VCaP (cell line): ENCODE measurements around the gene ODC1.
A peak's percentile ranks its signal among the peaks of the same experiment; 100 is the strongest.

ENCODE experiments used
- H3K27ac ChIP-seq: fragments of 450-650 bp; 2 replicates; pipeline ENCODE4 v1.5.1; 2017
- CTCF ChIP-seq: fragments of 450-650 bp; conservative IDR thresholded peaks from 2 replicates; pipeline ENCODE4 v1.5.1; 2017; ENCODE audit warnings: mild to moderate bottlenecking, moderate library complexity

ODC1 gene

DNA sequence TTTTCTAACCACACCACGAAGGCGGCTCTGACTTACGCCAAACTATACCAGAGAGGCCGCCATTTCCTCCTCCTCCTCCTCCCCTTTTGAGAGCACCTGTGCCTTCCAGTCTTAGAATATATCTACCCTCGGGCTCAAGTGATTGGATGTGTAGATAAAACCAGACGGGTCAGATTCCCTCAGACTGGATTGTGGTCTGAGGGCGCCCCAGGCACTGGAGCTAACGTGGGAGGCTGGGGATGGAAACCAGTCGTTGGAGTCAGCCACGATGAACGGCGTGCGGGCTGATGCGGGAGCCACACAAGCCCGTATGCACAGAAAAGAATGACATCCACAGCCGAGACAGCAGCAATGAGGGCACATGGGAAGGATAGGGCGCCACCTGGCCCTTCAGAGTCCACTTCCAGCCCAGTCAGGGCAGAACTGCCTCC lies 12.3 kb upstream of the ODC1 start:
- no peak overlapping the region for H3K27ac ChIP-seq

GRCh38 chr2:10457846-10458598 lies 9.9 kb upstream of the ODC1 start:
- peak overlapping the region; percentile 82 for H3K27ac ChIP-seq
- no peak for TF ChIP-seq CTCF

More for the DNA sequence above, 12.3 kb upstream of the ODC1 start:
- no peak for TF ChIP-seq CTCF

- peak overlapping the region; percentile 82 for H3K27ac ChIP-seq
Measured at GRCh38 chr2:10457195-10457594, 9.1 kb upstream of the ODC1 start.

GRCh38 chr2:10454505-10454904 lies 6.4 kb upstream of the ODC1 start:
- peak overlapping the region; percentile 73; the same call in 1 of the 2 replicates for H3K27ac ChIP-seq
- TF ChIP-seq CTCF, result no peak

DNA sequence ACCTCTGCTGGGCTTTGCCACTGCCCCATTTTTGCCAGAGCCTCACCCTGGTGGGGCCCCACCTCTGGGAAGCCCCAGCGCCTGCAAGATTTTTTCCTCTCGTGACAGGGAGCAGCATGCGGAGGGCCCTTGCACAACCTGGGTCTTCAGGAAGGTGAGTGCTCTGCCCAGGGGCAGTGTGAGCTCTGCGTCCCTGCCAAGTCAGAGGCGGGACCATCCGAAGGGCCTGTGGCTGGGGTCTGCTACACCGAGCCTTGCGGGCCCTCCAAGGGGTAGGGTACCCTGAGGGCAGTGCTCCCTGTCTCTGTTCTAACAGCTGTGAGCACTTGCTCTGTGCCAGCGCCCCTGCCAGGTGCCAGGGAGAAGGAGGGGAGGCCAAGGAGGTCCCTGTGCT lies 5.8 kb upstream of the ODC1 start:
- no peak for TF ChIP-seq CTCF
- peak overlapping the region; percentile 73; the same call in 1 of the 2 replicates for H3K27ac ChIP-seq

GRCh38 chr2:10452956-10453904 lies 5.1 kb upstream of the ODC1 start:
- TF ChIP-seq CTCF, result no peak
- H3K27ac ChIP-seq, result peak overlapping the region; percentile 73; the same call in 1 of the 2 replicates

DNA sequence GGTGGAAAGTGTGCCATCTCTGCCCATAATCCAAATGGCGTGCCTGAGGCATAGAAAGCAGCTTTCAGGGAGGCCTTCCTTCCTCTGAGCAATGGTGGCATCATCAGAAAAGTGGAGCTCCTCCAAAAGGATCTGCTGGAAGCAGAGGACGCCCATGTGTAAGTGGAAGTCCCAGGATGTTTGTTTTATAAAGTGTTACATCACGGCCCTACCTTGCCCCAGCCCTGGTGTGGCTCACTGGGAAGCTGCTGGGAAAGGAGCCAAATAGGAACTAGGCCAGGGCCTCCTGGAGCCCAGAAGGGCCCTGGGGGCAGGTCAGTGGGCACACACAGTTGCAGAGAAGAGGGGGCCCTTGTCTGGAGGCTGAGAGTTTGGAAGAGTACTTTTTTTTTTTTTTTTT lies 4.2 kb upstream of the ODC1 start:
- H3K27ac ChIP-seq, result peak overlapping the region; percentile 73
- no peak for TF ChIP-seq CTCF
